GM23248 (cell line): Measurements from ENCODE around the gene HELZ2.

Experiments used
- EZH2 ChIP-seq: fragments of 200-600 bp; sonication (generic); IDR thresholded peaks from 2 replicates; pipeline ENCODE4 v1.6.1; 2018; ENCODE audit warnings: antibody characterized with exemption, mild to moderate bottlenecking; ENCODE audit not compliant: insufficient read depth, poor library complexity, severe bottlenecking
- EZH2phosphoT487 ChIP-seq: fragments of 200-600 bp; sonication (generic); IDR thresholded peaks from 2 replicates; pipeline ENCODE4 v1.6.1; 2018; ENCODE audit warnings: antibody characterized with exemption, moderate library complexity, mild to moderate bottlenecking, low read depth; ENCODE audit not compliant: insufficient read depth

DNA sequence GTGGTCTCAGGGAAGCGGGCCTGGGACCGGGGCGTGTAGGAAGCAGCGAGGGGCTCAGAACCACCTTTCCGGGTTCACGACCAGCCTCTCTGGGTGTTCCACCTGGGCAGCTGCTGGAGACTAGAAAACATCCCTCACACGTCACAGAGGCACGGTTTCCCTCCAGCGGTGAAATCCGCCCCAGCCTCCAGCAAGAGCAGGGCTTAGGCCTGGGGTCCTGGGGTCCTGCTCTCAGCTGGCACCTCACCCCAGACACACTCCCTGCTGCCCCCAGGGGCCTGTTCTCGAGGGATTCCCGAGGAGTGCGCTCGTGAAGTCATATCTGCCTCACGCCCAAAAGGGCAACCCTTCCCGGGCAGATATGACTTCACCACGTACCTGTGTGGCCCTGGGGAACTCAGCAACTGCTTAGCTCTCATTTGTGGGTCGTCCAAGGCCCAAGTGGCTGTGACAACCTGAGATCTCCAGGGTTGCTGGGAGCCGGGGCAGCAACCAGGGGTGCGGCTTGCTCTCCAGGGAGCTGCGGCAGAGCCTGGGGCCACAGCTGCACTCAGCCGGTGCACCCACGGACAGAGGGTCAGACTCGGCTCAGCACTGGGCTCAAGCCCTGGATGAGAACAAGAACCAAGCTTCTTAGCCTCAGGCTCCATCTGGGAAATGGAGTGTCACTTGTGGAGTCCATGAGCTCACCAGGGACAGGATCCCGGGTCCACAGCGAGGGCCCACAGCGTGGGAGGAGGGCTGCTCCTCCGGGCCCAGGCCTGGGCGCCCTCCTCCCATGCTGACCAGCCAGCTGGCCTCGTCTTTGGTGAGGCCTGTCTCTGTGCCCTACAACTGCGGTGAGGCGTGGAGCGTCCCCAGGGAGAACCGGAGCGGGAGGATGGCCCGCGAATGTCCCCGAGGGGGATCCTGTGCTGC is 19.4 kb downstream of the HELZ2 start:
- TF ChIP-seq EZH2 (no peak), EZH2phosphoT487 (no peak)
